Mucosa of descending colon (tissue), 3 donors: ENCODE data around the gene DUS2. TPM values are rescaled to one million over a fixed set of nuclear protein-coding genes. Genes with fewer than 3 reads are reported as not detected.
"Not testable (repeated sequence)": the region's sequence is repeated elsewhere in the genome, so short reads cannot be mapped to it uniquely, and the experiment has no call there.

Experiments used
- ATAC-seq: fragments of 200-7000 bp; cut with Tn5 transposase; one replicate; pipeline ENCODE4 v1.9.1; 2020; ENCODE audit warnings: mild to moderate bottlenecking, moderate library complexity
- DNase-seq, 3 donors: peaks; one replicate each; pipeline ENCODE4 v3.0.0-alpha.2; 2020
- H3K36me3 ChIP-seq: fragments of 200-600 bp; one replicate; pipeline ENCODE4 v1.8.0; 2021; ENCODE audit warnings: low read depth, mild to moderate bottlenecking
- H3K4me1 ChIP-seq: fragments of 200-600 bp; one replicate; pipeline ENCODE4 v1.8.0; 2021; ENCODE audit warnings: low read depth, mild to moderate bottlenecking
- H3K4me3 ChIP-seq: fragments of 200-600 bp; one replicate; pipeline ENCODE4 v1.8.0; 2021; ENCODE audit warnings: mild to moderate bottlenecking
- H3K9me3 ChIP-seq: fragments of 200-600 bp; one replicate; pipeline ENCODE4 v1.8.0; 2021; ENCODE audit warnings: mild to moderate bottlenecking
- intact Hi-C, 2 donors: fragments of 100-400 bp; cut with DNase I in 1 of 2; cut with micrococcal nuclease in 1 of 2; formaldehyde crosslinking; loops; one replicate each; pipeline versions ENCODE4 v1.11.0 to v1.11.1; 2022; cut with DNase I, micrococcal nuclease
- total RNA-seq, 3 donors: library from RNA; stranded (reverse); fragmentation: NEBNext Ultra II Directional in 2 of 3; extraction: Animal tissue kit (Norgen Biotek cat#: 25700) in 2 of 3; gene quantifications; one replicate each; pipeline versions ENCODE4 v1.2.1 to v1.2.4, GENCODE V29; 2021 to 2023
- TF ChIP-seq, protein P1 (sequence below): fragments of 200-600 bp; IDR thresholded peaks from one replicate; pipeline ENCODE4 v1.8.0; 2022; ENCODE audit warnings: antibody characterized with exemption, mild to moderate bottlenecking
- donor health status: DM: no; HTN: no; CAD: no; lungs with moderate emphysema.
- donor health status: DM: no; HTN: no; CAD: no.
- donor health status: DM: no; HTN: yes; CAD: no.

Gene DUS2
- total RNA-seq, 3 donors from 2014 or later, result 11.6 to 13.5 (median 12.6) TPM

DNA sequence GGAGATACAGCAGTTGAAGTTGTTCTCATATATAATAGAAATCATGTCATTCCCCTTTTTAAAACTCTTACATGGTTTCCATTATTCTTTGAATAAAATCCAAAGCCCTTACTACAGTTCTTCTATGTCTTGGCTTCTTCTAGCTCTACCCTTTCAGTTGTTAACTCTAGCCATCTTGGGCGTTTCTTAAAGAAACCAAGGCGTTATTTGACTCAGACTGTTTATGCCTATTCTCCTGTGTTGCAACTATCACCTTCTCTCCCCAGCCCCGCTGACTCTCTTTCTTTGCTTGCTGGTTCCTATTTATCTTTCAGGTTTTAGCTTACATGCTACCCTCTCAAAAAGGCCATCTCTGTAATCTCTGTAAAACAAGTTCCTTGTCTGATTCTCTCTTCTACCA is 94.8 kb downstream of the DUS2 start:
- H3K4me1 ChIP-seq, result no peaks in the 10 kb centered on the region
- intact Hi-C loops, result no loop called here
- H3K4me3 ChIP-seq, result no peak overlapping the region
- no peak for ATAC-seq
- H3K9me3 ChIP-seq, result no peaks in the 10 kb centered on the region
- DNase-seq, result no peak
- TF ChIP-seq, protein P1, sequence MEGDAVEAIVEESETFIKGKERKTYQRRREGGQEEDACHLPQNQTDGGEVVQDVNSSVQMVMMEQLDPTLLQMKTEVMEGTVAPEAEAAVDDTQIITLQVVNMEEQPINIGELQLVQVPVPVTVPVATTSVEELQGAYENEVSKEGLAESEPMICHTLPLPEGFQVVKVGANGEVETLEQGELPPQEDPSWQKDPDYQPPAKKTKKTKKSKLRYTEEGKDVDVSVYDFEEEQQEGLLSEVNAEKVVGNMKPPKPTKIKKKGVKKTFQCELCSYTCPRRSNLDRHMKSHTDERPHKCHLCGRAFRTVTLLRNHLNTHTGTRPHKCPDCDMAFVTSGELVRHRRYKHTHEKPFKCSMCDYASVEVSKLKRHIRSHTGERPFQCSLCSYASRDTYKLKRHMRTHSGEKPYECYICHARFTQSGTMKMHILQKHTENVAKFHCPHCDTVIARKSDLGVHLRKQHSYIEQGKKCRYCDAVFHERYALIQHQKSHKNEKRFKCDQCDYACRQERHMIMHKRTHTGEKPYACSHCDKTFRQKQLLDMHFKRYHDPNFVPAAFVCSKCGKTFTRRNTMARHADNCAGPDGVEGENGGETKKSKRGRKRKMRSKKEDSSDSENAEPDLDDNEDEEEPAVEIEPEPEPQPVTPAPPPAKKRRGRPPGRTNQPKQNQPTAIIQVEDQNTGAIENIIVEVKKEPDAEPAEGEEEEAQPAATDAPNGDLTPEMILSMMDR, result no peak
- H3K36me3 ChIP-seq, result no peaks in the 10 kb centered on the region

DNA sequence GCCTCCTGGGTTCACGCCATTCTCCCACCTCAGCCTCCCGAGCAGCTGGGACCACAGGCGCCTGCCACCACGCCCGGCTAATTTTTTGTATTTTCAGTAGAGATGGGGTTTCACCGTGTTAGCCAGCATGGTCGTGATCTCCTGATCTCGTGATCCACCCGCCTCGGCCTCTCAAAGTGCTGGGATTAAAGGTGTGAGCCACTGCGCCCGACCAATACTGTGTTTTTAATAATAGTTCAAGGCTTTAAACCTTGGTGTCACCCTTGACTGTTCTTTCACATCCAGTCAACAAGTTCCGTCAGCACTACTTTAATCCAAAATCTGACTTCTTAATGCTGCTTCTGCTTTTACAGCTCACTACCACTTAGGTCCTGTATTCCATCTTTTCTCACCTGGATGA is 95.9 kb downstream of the DUS2 start:
- H3K9me3 ChIP-seq, H3K4me1 ChIP-seq, ATAC-seq, DNase-seq, H3K36me3 ChIP-seq, intact Hi-C loops, H3K4me3 ChIP-seq: not testable (repeated sequence)

DNA sequence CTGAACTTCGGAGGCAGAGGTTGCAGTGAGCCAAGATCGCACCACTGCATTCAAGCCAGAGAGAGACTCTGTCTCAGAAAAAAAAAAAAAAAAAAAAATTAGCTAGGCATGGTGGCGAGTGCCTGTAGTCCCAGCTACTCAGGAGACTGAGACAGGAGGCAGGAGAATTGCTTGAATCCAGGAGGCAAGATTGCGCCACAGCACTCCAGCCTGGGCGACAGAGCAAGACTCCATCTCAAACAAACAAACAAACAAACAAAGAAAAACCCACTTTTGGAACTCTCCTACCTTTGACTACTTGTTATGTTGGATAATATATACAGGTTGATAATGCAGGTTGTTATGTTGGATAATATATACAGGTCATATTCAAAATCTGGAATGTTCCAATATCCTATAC is 97.4 kb downstream of the DUS2 start:
- H3K9me3 ChIP-seq, ATAC-seq, H3K4me3 ChIP-seq, H3K36me3 ChIP-seq, DNase-seq, H3K4me1 ChIP-seq, intact Hi-C loops: not testable (repeated sequence)

DNA sequence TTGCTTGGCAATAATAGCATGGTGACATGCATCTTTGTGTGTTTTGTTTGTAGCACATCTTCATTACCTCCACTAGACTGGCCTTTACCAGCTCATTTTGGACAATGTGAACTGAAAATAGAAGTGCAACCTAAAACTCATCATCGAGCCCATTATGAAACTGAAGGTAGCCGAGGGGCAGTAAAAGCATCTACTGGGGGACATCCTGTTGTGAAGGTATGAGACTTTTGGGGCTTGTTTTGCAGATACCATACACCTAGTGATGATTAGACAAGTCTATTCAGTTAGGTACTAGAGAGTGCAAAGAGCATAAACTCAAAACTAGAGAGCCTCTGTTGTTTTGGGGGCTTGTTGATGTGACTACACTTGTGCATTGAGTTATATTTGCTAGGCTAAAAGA is 103.3 kb downstream of the DUS2 start:
- intact Hi-C loops, result no loop called here
- DNase-seq (no peak), ATAC-seq (no peak)
- Histone ChIP-seq H3K9me3 (no peaks in the 10 kb centered on the region), H3K4me3 (no peak overlapping the region), H3K36me3 (no peaks in the 10 kb centered on the region), H3K4me1 (no peaks in the 10 kb centered on the region)
- TF ChIP-seq, protein P1, result no peak

DNA sequence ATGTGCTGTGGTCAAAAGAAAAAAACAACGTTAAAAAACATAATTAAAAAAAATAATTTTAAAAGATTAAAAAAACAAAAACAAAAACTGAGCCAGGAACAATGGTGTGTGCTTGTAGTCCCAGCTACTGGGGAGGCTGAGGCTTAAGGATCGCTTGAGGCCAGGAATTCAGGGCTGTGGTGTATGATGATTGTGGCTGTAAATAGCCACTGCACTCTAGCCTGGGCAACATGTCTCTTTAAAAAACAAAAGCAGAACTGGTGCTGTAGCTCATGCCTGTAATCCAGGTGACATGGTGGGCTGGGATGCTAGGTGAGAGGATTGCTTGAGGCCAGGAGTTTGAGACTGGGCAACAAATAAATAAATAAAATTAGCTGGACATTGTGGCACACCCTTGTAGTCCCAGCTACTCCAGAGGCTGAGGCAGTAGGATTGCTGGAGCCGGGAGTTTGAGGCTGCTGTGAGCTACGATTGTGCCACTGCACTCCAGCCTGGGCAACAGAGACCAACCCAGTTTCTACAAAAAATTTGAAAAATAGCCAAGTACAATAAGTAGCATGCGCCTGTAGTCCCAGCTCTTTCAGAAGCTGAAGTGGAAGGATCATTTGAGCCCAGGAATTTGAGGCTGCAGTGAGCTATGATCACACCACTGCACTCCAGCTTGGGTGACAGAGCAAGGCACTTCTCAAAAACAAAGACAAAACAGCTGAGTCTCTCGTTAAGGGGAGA is 105.7 kb downstream of the DUS2 start:
- H3K4me1 ChIP-seq, result no peaks in the 10 kb centered on the region
- no peaks in the 10 kb centered on the region for H3K9me3 ChIP-seq
- H3K36me3 ChIP-seq, result no peaks in the 10 kb centered on the region
- DNase-seq (no peak), ATAC-seq (no peak)
- TF ChIP-seq, protein P1, result no peak
- intact Hi-C loops, result no loop called here
- H3K4me3 ChIP-seq, result no peak overlapping the region

Other genes with a start within 250 kb of the DUS2 start
- gene RANBP10, start 216.7 kb upstream of the DUS2 start, total RNA-seq, result 10 to 100 TPM; 19.6 to 24.1 (median 20.6) TPM
- 1 to 10 TPM in 1 of 3 donors, under 1 TPM in 2; 0.41 to 2.0 (median 0.48) TPM for gene TSNAXIP1, start 216.4 kb upstream of the DUS2 start, total RNA-seq
- 10 to 100 TPM; 18.1 to 43.3 (median 20.5) TPM for gene THAP11, start 181.0 kb upstream of the DUS2 start, total RNA-seq
- gene NUTF2, start 176.4 kb upstream of the DUS2 start, total RNA-seq, result 10 to 100 TPM; 56.0 to 69.3 (median 58.0) TPM
- gene CENPT, start 175.6 kb upstream of the DUS2 start, total RNA-seq, result 10 to 100 TPM; 33.2 to 55.0 (median 36.6) TPM
- gene EDC4, start 150.2 kb upstream of the DUS2 start, total RNA-seq, result 10 to 100 TPM; 58.3 to 82.0 (median 64.6) TPM
- gene NRN1L, start 138.4 kb upstream of the DUS2 start, total RNA-seq, result under 1 TPM in 2 of 3 donors, not detected in 1; 0.49 to 0.99 TPM
- gene PSKH1, start 130.0 kb upstream of the DUS2 start, total RNA-seq, result 10 to 100 TPM; 33.8 to 43.3 (median 38.1) TPM
- gene CTRL, start 91.4 kb upstream of the DUS2 start, total RNA-seq, result 1 to 10 TPM in 1 of 3 donors, under 1 TPM in 2; 0.61 to 2.3 (median 0.80) TPM
- 100 to 1,000 TPM in 2 of 3 donors, 10 to 100 TPM in 1; 96.9 to 175 (median 139) TPM for gene PSMB10, start 86.4 kb upstream of the DUS2 start, total RNA-seq
- 10 to 100 TPM in 1 of 3 donors, 1 to 10 TPM in 2; 2.2 to 20.3 (median 9.4) TPM for gene LCAT, start 79.2 kb upstream of the DUS2 start, total RNA-seq
- 10 to 100 TPM in 2 of 3 donors, 1 to 10 TPM in 1; 4.0 to 68.5 (median 22.2) TPM for gene SLC12A4, start 54.6 kb upstream of the DUS2 start, total RNA-seq
- not detected for gene DPEP3, start 42.8 kb upstream of the DUS2 start, total RNA-seq
- 1 to 10 TPM; 1.5 to 2.8 (median 1.6) TPM for gene DPEP2, start 23.8 kb upstream of the DUS2 start, total RNA-seq
- gene DPEP2NB, start 7.4 kb upstream of the DUS2 start, total RNA-seq, result not detected
- gene DDX28, start 52 bp upstream of the DUS2 start, total RNA-seq, result 1 to 10 TPM; 6.1 to 7.2 (median 6.8) TPM
- 10 to 100 TPM; 24.2 to 44.0 (median 25.5) TPM for gene NFATC3, start 62.1 kb downstream of the DUS2 start, total RNA-seq
- gene ESRP2, start 212.8 kb downstream of the DUS2 start, total RNA-seq, result 100 to 1,000 TPM in 1 of 3 donors, 10 to 100 TPM in 2; 46.6 to 125 (median 94.5) TPM
- gene PLA2G15, start 222.1 kb downstream of the DUS2 start, total RNA-seq, result 10 to 100 TPM; 13.2 to 14.2 (median 13.5) TPM
- 10 to 100 TPM; 35.0 to 41.4 (median 37.2) TPM for gene SLC7A6, start 241.2 kb downstream of the DUS2 start, total RNA-seq